B cell (primary cell): Measurements from ENCODE around the gene MRAS.

Experiments used
- CTCF ChIP-seq: fragments of 200-600 bp; IDR thresholded peaks from one replicate; pipeline ENCODE4 v1.8.0; 2022; ENCODE audit warnings: antibody characterized with exemption, mild to moderate bottlenecking
- EZH2 ChIP-seq: IDR thresholded peaks from 2 replicates; pipeline ENCODE4 v1.6.1; 2012; ENCODE audit warnings: borderline replicate concordance, low read depth, mild to moderate bottlenecking, moderate library complexity, low read length; ENCODE audit not compliant: insufficient read depth, poor library complexity, severe bottlenecking

GRCh38 chr3:138323971-138324370 is 24.4 kb upstream of the MRAS start:
- TF ChIP-seq CTCF (no peak), EZH2 (no peak)
